ENCODE results near the gene CDHR2.

DNA sequence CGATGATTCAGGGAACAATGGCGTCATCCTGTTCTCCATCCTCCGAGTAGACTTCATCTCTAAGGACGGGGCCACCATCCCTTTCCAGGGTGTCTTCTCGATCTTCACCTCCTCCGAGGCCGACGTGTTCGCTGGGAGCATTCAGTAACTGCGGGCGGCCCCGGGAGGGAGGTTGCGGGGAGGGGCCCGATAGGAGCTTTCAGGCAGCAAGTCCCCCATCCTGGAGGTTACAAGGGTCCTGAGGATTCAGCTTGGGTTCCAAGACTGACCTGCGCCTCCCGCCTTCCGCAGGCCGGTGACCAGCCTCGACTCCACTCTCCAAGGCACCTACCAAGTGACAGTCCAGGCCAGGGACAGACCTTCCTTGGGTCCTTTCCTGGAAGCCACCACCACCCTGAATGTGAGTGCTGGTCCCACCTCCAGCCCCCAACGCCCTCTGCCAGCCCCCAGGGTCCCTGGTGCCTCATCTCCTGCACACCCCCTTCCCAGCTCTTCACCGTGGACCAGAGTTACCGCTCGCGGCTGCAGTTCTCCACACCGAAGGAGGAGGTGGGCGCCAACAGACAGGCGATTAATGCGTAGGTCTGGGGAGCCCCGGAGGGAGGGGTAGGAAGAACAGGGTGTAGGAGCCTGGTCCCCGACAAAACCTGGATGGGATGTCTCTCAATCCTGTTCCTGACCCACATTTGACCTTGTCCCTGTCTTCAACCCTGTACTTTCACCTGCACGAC, 40.1 kb downstream of the CDHR2 start:
- TF ChIP-seq, protein P1, sequence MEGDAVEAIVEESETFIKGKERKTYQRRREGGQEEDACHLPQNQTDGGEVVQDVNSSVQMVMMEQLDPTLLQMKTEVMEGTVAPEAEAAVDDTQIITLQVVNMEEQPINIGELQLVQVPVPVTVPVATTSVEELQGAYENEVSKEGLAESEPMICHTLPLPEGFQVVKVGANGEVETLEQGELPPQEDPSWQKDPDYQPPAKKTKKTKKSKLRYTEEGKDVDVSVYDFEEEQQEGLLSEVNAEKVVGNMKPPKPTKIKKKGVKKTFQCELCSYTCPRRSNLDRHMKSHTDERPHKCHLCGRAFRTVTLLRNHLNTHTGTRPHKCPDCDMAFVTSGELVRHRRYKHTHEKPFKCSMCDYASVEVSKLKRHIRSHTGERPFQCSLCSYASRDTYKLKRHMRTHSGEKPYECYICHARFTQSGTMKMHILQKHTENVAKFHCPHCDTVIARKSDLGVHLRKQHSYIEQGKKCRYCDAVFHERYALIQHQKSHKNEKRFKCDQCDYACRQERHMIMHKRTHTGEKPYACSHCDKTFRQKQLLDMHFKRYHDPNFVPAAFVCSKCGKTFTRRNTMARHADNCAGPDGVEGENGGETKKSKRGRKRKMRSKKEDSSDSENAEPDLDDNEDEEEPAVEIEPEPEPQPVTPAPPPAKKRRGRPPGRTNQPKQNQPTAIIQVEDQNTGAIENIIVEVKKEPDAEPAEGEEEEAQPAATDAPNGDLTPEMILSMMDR (IDR thresholded peaks at IDR 0.05) = no peak
- no peak for TF ChIP-seq POLR2A (IDR thresholded peaks at IDR 0.05)
